ENCODE measurements around the gene IRF8.

The IRF8 gene

GRCh38 chr16:85901773-85902365, 2.9 kb downstream of the IRF8 start:
- TF ChIP-seq TAF1 (IDR thresholded peaks at IDR 0.05; ENCODE audit: borderline replicate concordance, insufficient read depth, low read length) (no peak), SIN3A (IDR thresholded peaks at IDR 0.05; ENCODE audit: borderline replicate concordance, insufficient read depth, low read length) (no peak), FOXP2 (optimal IDR thresholded peaks at IDR 0.05; ENCODE audit: borderline replicate concordance, extremely low read depth, extremely low read length, insufficient read depth) (no peak), POLR2AphosphoS5 (IDR thresholded peaks at IDR 0.05; ENCODE audit: low read depth, low read length) (no peak)
- TF ChIP-seq, protein P1, sequence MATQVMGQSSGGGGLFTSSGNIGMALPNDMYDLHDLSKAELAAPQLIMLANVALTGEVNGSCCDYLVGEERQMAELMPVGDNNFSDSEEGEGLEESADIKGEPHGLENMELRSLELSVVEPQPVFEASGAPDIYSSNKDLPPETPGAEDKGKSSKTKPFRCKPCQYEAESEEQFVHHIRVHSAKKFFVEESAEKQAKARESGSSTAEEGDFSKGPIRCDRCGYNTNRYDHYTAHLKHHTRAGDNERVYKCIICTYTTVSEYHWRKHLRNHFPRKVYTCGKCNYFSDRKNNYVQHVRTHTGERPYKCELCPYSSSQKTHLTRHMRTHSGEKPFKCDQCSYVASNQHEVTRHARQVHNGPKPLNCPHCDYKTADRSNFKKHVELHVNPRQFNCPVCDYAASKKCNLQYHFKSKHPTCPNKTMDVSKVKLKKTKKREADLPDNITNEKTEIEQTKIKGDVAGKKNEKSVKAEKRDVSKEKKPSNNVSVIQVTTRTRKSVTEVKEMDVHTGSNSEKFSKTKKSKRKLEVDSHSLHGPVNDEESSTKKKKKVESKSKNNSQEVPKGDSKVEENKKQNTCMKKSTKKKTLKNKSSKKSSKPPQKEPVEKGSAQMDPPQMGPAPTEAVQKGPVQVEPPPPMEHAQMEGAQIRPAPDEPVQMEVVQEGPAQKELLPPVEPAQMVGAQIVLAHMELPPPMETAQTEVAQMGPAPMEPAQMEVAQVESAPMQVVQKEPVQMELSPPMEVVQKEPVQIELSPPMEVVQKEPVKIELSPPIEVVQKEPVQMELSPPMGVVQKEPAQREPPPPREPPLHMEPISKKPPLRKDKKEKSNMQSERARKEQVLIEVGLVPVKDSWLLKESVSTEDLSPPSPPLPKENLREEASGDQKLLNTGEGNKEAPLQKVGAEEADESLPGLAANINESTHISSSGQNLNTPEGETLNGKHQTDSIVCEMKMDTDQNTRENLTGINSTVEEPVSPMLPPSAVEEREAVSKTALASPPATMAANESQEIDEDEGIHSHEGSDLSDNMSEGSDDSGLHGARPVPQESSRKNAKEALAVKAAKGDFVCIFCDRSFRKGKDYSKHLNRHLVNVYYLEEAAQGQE (IDR thresholded peaks at IDR 0.05; ENCODE audit: insufficient read depth in 1 of 2, low read depth in 2 of 2, low read length in 2 of 2), result no peak

- TF ChIP-seq POLR2AphosphoS5 (IDR thresholded peaks at IDR 0.05; ENCODE audit: low read depth, low read length), result no peak
- TF ChIP-seq TAF1 (IDR thresholded peaks at IDR 0.05; ENCODE audit: borderline replicate concordance, insufficient read depth, low read length), result no peak
- TF ChIP-seq FOXP2 (optimal IDR thresholded peaks at IDR 0.05; ENCODE audit: borderline replicate concordance, extremely low read depth, extremely low read length, insufficient read depth), result no peak
- TF ChIP-seq, protein P1 (IDR thresholded peaks at IDR 0.05; ENCODE audit: insufficient read depth in 1 of 2, low read depth in 2 of 2, low read length in 2 of 2), result no peak
- TF ChIP-seq SIN3A (IDR thresholded peaks at IDR 0.05; ENCODE audit: borderline replicate concordance, insufficient read depth, low read length), result no peak
These were observed 3.6 kb downstream of the IRF8 start for GRCh38 chr16:85902366-85903155.

DNA sequence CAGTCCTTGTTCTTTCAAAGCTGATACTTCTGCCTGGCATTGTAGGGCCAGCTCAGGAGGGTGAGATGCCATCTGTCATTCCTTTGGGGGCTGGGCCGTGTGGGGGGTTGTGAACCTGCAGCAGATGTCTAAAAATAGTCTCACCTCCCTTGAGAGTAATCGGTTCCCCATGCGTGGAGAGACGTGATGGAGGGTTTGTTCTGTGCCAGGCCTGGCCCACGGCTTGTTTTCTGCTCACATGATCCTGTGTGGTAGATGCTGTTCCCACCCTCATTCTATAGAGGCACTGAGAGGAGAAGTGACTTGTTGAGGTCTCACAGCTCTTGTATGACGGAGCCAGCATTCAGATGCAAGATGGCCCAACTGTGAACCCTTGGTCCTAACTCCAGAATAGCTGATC, 4.6 kb downstream of the IRF8 start:
- TF ChIP-seq POLR2AphosphoS5 (IDR thresholded peaks at IDR 0.05; ENCODE audit: low read depth, low read length) (no peak), SIN3A (IDR thresholded peaks at IDR 0.05; ENCODE audit: borderline replicate concordance, insufficient read depth, low read length) (no peak), TAF1 (IDR thresholded peaks at IDR 0.05; ENCODE audit: borderline replicate concordance, insufficient read depth, low read length) (no peak), FOXP2 (optimal IDR thresholded peaks at IDR 0.05; ENCODE audit: borderline replicate concordance, extremely low read depth, extremely low read length, insufficient read depth) (no peak)
- TF ChIP-seq, protein P1 (IDR thresholded peaks at IDR 0.05; ENCODE audit: insufficient read depth in 1 of 2, low read depth in 2 of 2, low read length in 2 of 2), result no peak

- TF ChIP-seq TAF1 (IDR thresholded peaks at IDR 0.05; ENCODE audit: borderline replicate concordance, insufficient read depth, low read length), result no peak
These were observed 6.4 kb downstream of the IRF8 start for GRCh38 chr16:85905110-85906095.

- TF ChIP-seq POLR2AphosphoS5 (IDR thresholded peaks at IDR 0.05; ENCODE audit: low read depth, low read length) (no peak), TAF1 (IDR thresholded peaks at IDR 0.05; ENCODE audit: borderline replicate concordance, insufficient read depth, low read length) (no peak), FOXP2 (optimal IDR thresholded peaks at IDR 0.05; ENCODE audit: borderline replicate concordance, extremely low read depth, extremely low read length, insufficient read depth) (no peak), SIN3A (IDR thresholded peaks at IDR 0.05; ENCODE audit: borderline replicate concordance, insufficient read depth, low read length) (no peak)
- TF ChIP-seq, protein P1 (IDR thresholded peaks at IDR 0.05; ENCODE audit: insufficient read depth in 1 of 2, low read depth in 2 of 2, low read length in 2 of 2), result no peak
These were observed 7.4 kb downstream of the IRF8 start for GRCh38 chr16:85906349-85906748.
